Measurements from ENCODE around the gene ATP13A1. TPM values are rescaled to one million over a fixed set of nuclear protein-coding genes. Genes with fewer than 3 reads are reported as not detected.

ATP13A1 gene
- polyA plus RNA-seq, 1 of the 3 experiments (the other 2 are of a cell fraction) = 67.9 TPM

DNA sequence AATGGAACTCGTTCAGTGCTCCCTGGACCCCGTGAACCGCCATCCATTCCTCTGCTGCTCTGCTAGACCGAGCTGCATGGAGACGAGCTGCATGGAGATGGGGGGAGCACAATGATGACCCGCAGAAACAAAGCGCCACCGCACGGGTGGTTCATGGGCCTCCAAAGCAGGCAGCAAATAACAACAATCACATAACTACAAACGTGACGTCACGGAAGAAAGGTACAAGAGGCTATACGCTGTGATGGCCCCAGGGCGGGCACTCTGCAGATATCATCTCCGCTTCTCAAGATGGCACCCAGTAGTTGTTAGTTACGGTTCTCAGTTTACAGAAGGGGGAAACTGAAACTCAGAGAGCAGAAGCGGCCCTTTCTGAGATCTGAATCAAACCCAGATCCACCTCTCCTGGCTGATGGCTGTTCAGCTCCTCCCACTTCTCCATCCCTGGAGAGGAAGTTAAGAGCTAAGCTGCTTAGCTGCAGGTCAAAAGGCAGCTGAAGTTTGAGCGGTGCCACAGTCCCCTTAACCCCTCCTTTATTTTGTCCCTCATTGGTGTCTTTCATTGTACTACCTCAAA, 1.7 kb downstream of the ATP13A1 start:
- POLR2A ChIA-PET = interaction anchor here (0.6 to 1.3 kb wide), 4 partner anchors 114 to 204 kb away, joined by 3 to 5 read pairs (median 3); partner anchors contain the start of gene ZNF253
- CTCF ChIA-PET = interaction anchor here (1.0 to 3.1 kb wide), 4 partner anchors 8 to 130 kb away, joined by 4 to 17 read pairs (median 11); partner anchors contain the start of gene GMIP
- peak; percentile 60 for DNase-seq

DNA sequence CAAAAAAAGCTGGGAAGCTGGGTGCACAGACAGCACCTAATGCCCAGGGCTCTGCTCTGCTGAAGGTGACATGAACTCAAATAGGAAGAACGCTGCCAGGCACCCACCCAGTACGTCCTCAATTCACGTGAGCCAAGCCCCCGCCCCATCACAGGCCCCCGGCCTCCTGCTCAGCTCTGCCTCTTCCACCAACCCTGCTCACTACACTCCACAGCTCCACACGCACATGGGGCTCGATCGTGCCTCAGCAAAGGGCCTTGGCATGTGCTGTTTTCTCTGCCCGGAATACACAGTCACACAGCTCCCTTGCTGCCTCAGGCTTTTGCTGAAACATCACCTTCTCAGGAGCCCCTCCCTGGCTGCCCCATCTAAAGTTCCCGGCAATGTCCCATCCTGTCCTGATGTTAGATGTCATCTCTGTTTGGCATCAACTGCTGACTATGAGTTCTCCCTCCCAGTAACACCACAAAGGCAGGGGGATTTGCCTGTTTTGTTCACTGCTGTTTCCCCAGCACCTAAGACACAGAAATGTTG, 2.3 kb downstream of the ATP13A1 start:
- Histone ChIP-seq H3K9ac (peak overlapping the region; percentile 86; the same call in 1 of the 2 replicates), H3K36me3 (replicated peaks in 1 of 2; ENCODE audit: control insufficient read depth in 1 of 2, insufficient read depth in 2 of 2, low read length in 1 of 2) (peaks cover 15 to 33% of the 10 kb centered on the region in 2 experiments), H3K27ac (ENCODE audit: low read depth in 2 of 2, low read length in 1 of 2) (no peak overlapping the region; a peak in 1 of 4 replicates), H3F3A (replicated peaks; ENCODE audit: insufficient read depth) (no peaks in the 10 kb centered on the region), H2AFZ (ENCODE audit: low read depth) (no peak overlapping the region), H3K27me3 (ENCODE audit: insufficient read depth) (no peaks in the 10 kb centered on the region), H3K79me2 (ENCODE audit: insufficient read depth) (peaks cover 50% of the 10 kb centered on the region), H3K4me2 (peak overlapping the region; percentile 74), H3K4me3 (ENCODE audit: low read depth in 2 of 2, low read length in 1 of 2) (peak overlapping the region; percentile 83 to 90), H3K9me3 (no peaks in the 10 kb centered on the region), H3K9me2 (no peaks in the 10 kb centered on the region), H4K20me1 (ENCODE audit: insufficient read depth) (peaks cover 31% of the 10 kb centered on the region), H3K4me1 (ENCODE audit: control insufficient read depth in 1 of 2, insufficient read depth in 2 of 2, low read depth in 1 of 2, low read length in 1 of 2) (peaks cover 0 to 17% of the 10 kb centered on the region in 2 experiments; a peak in 2 of 4 replicates)
- TF ChIP-seq, protein P1, sequence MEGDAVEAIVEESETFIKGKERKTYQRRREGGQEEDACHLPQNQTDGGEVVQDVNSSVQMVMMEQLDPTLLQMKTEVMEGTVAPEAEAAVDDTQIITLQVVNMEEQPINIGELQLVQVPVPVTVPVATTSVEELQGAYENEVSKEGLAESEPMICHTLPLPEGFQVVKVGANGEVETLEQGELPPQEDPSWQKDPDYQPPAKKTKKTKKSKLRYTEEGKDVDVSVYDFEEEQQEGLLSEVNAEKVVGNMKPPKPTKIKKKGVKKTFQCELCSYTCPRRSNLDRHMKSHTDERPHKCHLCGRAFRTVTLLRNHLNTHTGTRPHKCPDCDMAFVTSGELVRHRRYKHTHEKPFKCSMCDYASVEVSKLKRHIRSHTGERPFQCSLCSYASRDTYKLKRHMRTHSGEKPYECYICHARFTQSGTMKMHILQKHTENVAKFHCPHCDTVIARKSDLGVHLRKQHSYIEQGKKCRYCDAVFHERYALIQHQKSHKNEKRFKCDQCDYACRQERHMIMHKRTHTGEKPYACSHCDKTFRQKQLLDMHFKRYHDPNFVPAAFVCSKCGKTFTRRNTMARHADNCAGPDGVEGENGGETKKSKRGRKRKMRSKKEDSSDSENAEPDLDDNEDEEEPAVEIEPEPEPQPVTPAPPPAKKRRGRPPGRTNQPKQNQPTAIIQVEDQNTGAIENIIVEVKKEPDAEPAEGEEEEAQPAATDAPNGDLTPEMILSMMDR (IDR thresholded peaks at IDR 0.05) = no peak
- TF ChIP-seq EZH2phosphoT487 (IDR thresholded peaks at IDR 0.05; ENCODE audit: borderline replicate concordance, low read depth) (no peak), NFIC (IDR thresholded peaks at IDR 0.05; ENCODE audit: borderline replicate concordance) (no peak), SMC3 (IDR thresholded peaks at IDR 0.05; ENCODE audit: low read depth, low read length) (no peak), GABPA (IDR thresholded peaks at IDR 0.05; ENCODE audit: low read depth) (no peak), JUND (IDR thresholded peaks at IDR 0.05) (no peak), RCOR1 (IDR thresholded peaks at IDR 0.05; ENCODE audit: low read length) (no peak), RAD21 (IDR thresholded peaks at IDR 0.05; ENCODE audit: low read length) (no peak)
- TF ChIP-seq, protein P2, sequence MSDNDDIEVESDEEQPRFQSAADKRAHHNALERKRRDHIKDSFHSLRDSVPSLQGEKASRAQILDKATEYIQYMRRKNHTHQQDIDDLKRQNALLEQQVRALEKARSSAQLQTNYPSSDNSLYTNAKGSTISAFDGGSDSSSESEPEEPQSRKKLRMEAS (IDR thresholded peaks at IDR 0.05; ENCODE audit: low read depth) = no peak
- TF ChIP-seq, protein P3, sequence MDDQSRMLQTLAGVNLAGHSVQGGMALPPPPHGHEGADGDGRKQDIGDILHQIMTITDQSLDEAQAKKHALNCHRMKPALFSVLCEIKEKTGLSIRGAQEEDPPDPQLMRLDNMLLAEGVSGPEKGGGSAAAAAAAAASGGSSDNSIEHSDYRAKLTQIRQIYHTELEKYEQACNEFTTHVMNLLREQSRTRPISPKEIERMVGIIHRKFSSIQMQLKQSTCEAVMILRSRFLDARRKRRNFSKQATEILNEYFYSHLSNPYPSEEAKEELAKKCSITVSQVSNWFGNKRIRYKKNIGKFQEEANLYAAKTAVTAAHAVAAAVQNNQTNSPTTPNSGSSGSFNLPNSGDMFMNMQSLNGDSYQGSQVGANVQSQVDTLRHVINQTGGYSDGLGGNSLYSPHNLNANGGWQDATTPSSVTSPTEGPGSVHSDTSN (IDR thresholded peaks at IDR 0.05) = no peak
- TF ChIP-seq, protein P4, sequence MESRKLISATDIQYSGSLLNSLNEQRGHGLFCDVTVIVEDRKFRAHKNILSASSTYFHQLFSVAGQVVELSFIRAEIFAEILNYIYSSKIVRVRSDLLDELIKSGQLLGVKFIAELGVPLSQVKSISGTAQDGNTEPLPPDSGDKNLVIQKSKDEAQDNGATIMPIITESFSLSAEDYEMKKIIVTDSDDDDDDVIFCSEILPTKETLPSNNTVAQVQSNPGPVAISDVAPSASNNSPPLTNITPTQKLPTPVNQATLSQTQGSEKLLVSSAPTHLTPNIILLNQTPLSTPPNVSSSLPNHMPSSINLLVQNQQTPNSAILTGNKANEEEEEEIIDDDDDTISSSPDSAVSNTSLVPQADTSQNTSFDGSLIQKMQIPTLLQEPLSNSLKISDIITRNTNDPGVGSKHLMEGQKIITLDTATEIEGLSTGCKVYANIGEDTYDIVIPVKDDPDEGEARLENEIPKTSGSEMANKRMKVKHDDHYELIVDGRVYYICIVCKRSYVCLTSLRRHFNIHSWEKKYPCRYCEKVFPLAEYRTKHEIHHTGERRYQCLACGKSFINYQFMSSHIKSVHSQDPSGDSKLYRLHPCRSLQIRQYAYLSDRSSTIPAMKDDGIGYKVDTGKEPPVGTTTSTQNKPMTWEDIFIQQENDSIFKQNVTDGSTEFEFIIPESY (IDR thresholded peaks at IDR 0.05; ENCODE audit: borderline replicate concordance, low read depth) = no peak
- no peak for DNase-seq
- WGBS (ENCODE audit: low lambda C conversion rate) = 63% methylated on average over 10 of the region's 10 CpGs
- CTCF ChIA-PET = interaction anchor here (3.1 to 6.6 kb wide), 2 partner anchors 17 to 129 kb away, joined by 17 to 45 read pairs; partner anchors contain the start of gene GMIP
- POLR2A ChIA-PET = interaction anchor here (0.6 to 1.3 kb wide), 3 partner anchors 115 to 205 kb away, joined by 3 read pairs; partner anchors contain the start of gene ZNF253

More for the DNA sequence above, 1.7 kb downstream of the ATP13A1 start:
- Histone ChIP-seq H3K36me3 (replicated peaks in 1 of 2; ENCODE audit: control insufficient read depth in 1 of 2, insufficient read depth in 2 of 2, low read length in 1 of 2) (peaks cover 15 to 27% of the 10 kb centered on the region in 2 experiments), H3K27me3 (ENCODE audit: insufficient read depth) (no peaks in the 10 kb centered on the region), H3K4me1 (ENCODE audit: control insufficient read depth in 1 of 2, insufficient read depth in 2 of 2, low read depth in 1 of 2, low read length in 1 of 2) (peaks cover 0 to 17% of the 10 kb centered on the region in 2 experiments; a peak in 2 of 4 replicates), H3K9ac (peak overlapping the region; percentile 86; the same call in 1 of the 2 replicates), H3K9me3 (no peaks in the 10 kb centered on the region), H4K20me1 (ENCODE audit: insufficient read depth) (peaks cover 31% of the 10 kb centered on the region), H3K27ac (ENCODE audit: low read depth in 2 of 2, low read length in 1 of 2) (peak overlapping the region; percentile 15 to 29; a peak in 2 of 4 replicates), H3K79me2 (ENCODE audit: insufficient read depth) (peaks cover 50% of the 10 kb centered on the region), H3F3A (replicated peaks; ENCODE audit: insufficient read depth) (no peaks in the 10 kb centered on the region), H2AFZ (ENCODE audit: low read depth) (no peak overlapping the region), H3K4me2 (peak overlapping the region; percentile 74), H3K4me3 (ENCODE audit: low read depth in 2 of 2, low read length in 1 of 2) (peak overlapping the region; percentile 83 to 90), H3K9me2 (no peaks in the 10 kb centered on the region)
- TF ChIP-seq MXI1 (IDR thresholded peaks at IDR 0.05; ENCODE audit: low read depth, low read length) (no peak), ELF1 (IDR thresholded peaks at IDR 0.05) (no peak), TCF12 (IDR thresholded peaks at IDR 0.05) (no peak), EP300 (IDR thresholded peaks at IDR 0.05; ENCODE audit: borderline replicate concordance in 1 of 2, low read depth in 1 of 2, low read length in 1 of 2) (no peak), EZH2phosphoT487 (IDR thresholded peaks at IDR 0.05; ENCODE audit: borderline replicate concordance, low read depth) (no peak), RCOR1 (IDR thresholded peaks at IDR 0.05; ENCODE audit: low read length) (no peak)
- TF ChIP-seq, protein P2 (IDR thresholded peaks at IDR 0.05; ENCODE audit: low read depth) = no peak
- 17% methylated on average over 18 of the region's 18 CpGs for WGBS (ENCODE audit: low lambda C conversion rate)
